ENCODE data around the gene C10orf90.

C10orf90 gene

DNA sequence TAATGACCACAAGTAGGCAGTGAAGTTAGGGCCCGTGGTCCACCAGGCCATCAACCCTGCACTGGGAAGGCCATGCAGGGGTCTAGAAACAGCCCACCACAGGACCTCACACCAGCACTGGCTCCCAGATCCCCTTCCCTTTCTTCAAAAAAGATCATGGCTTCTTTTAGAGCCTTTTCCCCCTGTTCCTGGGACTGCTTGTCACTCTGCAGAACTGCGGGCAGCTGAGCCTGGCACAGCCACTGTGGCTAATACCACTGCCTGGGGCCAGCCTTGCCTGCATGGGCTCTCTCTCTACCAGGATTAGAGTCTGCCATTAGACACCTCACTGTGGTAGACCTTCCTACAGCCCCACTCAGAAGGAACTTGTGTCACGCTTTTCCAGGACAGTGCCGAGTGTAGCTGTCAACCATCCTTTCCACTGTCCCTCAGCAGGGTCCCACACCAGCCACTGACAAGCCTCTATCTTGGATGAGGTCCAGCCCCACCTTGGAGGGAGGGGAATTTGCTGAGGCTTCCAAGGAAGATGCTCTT, 19.0 kb upstream of the C10orf90 start:
- Histone ChIP-seq H3K4me3 (ENCODE audit: low read length in 2 of 2) (no peak overlapping the region), H3K9ac (ENCODE audit: low read depth, low read length, poor library complexity) (no peak overlapping the region), H2BK5ac (ENCODE audit: low read length) (peak overlapping the region; percentile 40), H2BK12ac (ENCODE audit: low read length) (no peak overlapping the region), H2BK120ac (ENCODE audit: low read depth, low read length) (no peak overlapping the region), H3K14ac (ENCODE audit: low read length) (no peak overlapping the region), H3K9me3 (replicated peaks in 1 of 2; ENCODE audit: control insufficient read depth in 2 of 2, insufficient read depth in 1 of 2, low read depth in 1 of 2, low read length in 2 of 2) (peaks cover 0 to 5% of the 10 kb centered on the region in 2 donors), H3K23ac (ENCODE audit: low read depth, low read length, poor library complexity) (no peak overlapping the region), H2BK15ac (ENCODE audit: low read length) (no peak overlapping the region), H3K27me3 (ENCODE audit: control insufficient read depth in 3 of 3, insufficient read depth in 3 of 3, low read depth in 1 of 3, low read length in 3 of 3) (no peaks in the 10 kb centered on the region), H3K4ac (ENCODE audit: low read length) (no peak overlapping the region), H3K36me3 (replicated peaks in 1 of 2; ENCODE audit: control insufficient read depth in 2 of 2, insufficient read depth in 2 of 2, low read length in 2 of 2) (no peaks in the 10 kb centered on the region), H3K79me1 (ENCODE audit: low read depth, low read length) (no peaks in the 10 kb centered on the region), H3K4me2 (ENCODE audit: insufficient read depth, low read length, poor library complexity, severe bottlenecking) (no peak overlapping the region), H3K27ac (replicated peaks; ENCODE audit: low read length) (no peak overlapping the region), H2AFZ (ENCODE audit: low read length) (no peak overlapping the region), H4K8ac (ENCODE audit: low read depth, low read length) (no peak overlapping the region), H2AK5ac (ENCODE audit: low read depth, low read length) (peak overlapping the region; percentile 59), H3K4me1 (ENCODE audit: control insufficient read depth in 2 of 2, insufficient read depth in 1 of 2, low read depth in 1 of 2, low read length in 2 of 2) (peaks cover 0 to 14% of the 10 kb centered on the region in 2 donors), H4K91ac (ENCODE audit: low read depth, low read length, poor library complexity) (no peak overlapping the region), H3K18ac (ENCODE audit: low read length) (peak overlapping the region; percentile 57)
- no CpG with 5 or more reads among the region's 4 CpGs for WGBS, 2 donors (ENCODE audit: extremely low coverage in 2 of 2, insufficient read length in 2 of 2, insufficient replicate concordance in 1 of 2)
- no peak for DNase-seq (ENCODE audit: low spot score)

DNA sequence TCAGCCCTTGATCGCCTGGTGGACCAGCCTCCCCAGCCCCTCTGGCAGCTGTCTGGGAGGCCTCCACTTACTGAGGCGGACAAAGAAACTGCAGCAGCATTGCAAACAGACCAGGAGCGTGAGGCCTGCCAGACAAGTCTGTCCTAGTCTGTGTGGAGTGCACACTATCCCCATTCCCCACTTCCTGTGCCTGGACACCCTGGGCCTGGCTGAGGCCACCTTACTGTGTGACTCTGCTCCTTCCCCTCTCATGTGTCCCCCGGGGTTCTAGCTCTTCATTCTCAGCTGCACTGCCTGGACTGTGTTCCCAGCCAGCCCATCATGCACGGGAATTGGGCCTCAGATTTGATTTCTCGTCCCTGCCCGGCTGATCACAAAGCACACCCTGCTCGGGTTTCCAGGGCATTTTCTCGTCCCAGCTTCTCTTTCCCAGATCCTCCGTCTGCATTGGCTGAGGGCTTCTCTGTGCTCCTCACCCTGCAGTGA, 16.7 kb upstream of the C10orf90 start:
- no peaks in the 10 kb centered on the region for H3K27me3 ChIP-seq (ENCODE audit: control insufficient read depth in 3 of 3, insufficient read depth in 3 of 3, low read depth in 1 of 3, low read length in 3 of 3)
- no CpG with 5 or more reads among the region's 10 CpGs for WGBS, 2 donors (ENCODE audit: extremely low coverage in 2 of 2, insufficient read length in 2 of 2, insufficient replicate concordance in 1 of 2)

DNA sequence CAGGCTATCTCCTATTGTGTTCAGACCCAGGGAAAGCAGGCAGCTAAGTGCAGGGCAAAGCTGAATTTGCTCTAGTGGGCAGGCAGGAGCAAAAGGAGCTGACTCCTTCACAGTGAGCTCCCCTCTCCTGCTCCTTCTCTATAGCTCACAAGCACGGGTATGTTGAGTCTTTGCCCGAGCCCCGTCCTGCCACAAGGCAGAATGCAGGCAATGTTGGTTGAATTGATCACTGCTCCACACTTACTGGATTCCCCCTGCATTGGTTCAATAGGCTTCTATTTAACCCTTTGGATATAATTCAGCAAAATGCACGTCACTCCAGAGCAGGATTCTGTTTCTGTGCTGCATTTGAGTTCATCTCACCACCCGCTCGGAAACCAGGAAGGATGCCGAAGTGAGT, 16.2 kb upstream of the C10orf90 start:
- Histone ChIP-seq H2BK15ac (ENCODE audit: low read length) (no peak overlapping the region), H3K14ac (ENCODE audit: low read length) (no peak overlapping the region), H3K23ac (ENCODE audit: low read depth, low read length, poor library complexity) (no peak overlapping the region), H2AK5ac (ENCODE audit: low read depth, low read length) (no peak overlapping the region), H2BK12ac (ENCODE audit: low read length) (no peak overlapping the region), H4K91ac (ENCODE audit: low read depth, low read length, poor library complexity) (no peak overlapping the region), H2AFZ (ENCODE audit: low read length) (peak overlapping the region; percentile 65), H3K27ac (replicated peaks; ENCODE audit: low read length) (peak overlapping the region; percentile 53), H3K18ac (ENCODE audit: low read length) (peak overlapping the region; percentile 89), H3K36me3 (replicated peaks in 1 of 2; ENCODE audit: control insufficient read depth in 2 of 2, insufficient read depth in 2 of 2, low read length in 2 of 2) (no peaks in the 10 kb centered on the region), H3K4ac (ENCODE audit: low read length) (no peak overlapping the region), H3K9me3 (replicated peaks in 1 of 2; ENCODE audit: control insufficient read depth in 2 of 2, insufficient read depth in 1 of 2, low read depth in 1 of 2, low read length in 2 of 2) (peaks cover 0 to 5% of the 10 kb centered on the region in 2 donors), H2BK120ac (ENCODE audit: low read depth, low read length) (no peak overlapping the region), H3K4me1 (ENCODE audit: control insufficient read depth in 2 of 2, insufficient read depth in 1 of 2, low read depth in 1 of 2, low read length in 2 of 2) (peaks cover 0 to 14% of the 10 kb centered on the region in 2 donors), H3K4me2 (ENCODE audit: insufficient read depth, low read length, poor library complexity, severe bottlenecking) (no peak overlapping the region), H3K4me3 (ENCODE audit: low read length in 2 of 2) (no peak overlapping the region), H4K8ac (ENCODE audit: low read depth, low read length) (no peak overlapping the region), H3K9ac (ENCODE audit: low read depth, low read length, poor library complexity) (no peak overlapping the region), H2BK5ac (ENCODE audit: low read length) (no peak overlapping the region), H3K27me3 (ENCODE audit: control insufficient read depth in 3 of 3, insufficient read depth in 3 of 3, low read depth in 1 of 3, low read length in 3 of 3) (no peaks in the 10 kb centered on the region), H3K79me1 (ENCODE audit: low read depth, low read length) (no peaks in the 10 kb centered on the region)
- no peak for DNase-seq (ENCODE audit: low spot score)
- WGBS, 2 donors (ENCODE audit: extremely low coverage in 2 of 2, insufficient read length in 2 of 2, insufficient replicate concordance in 1 of 2), result no CpG with 5 or more reads among the region's 7 CpGs

More for the DNA sequence above, 16.7 kb upstream of the C10orf90 start:
- H4K8ac ChIP-seq (ENCODE audit: low read depth, low read length), result no peak overlapping the region
- H3K4ac ChIP-seq (ENCODE audit: low read length), result no peak overlapping the region
- H2AFZ ChIP-seq (ENCODE audit: low read length), result peak overlapping the region; percentile 65
- no peaks in the 10 kb centered on the region for H3K36me3 ChIP-seq (replicated peaks in 1 of 2; ENCODE audit: control insufficient read depth in 2 of 2, insufficient read depth in 2 of 2, low read length in 2 of 2)
- no peak overlapping the region for H2AK5ac ChIP-seq (ENCODE audit: low read depth, low read length)
- no peak overlapping the region for H2BK15ac ChIP-seq (ENCODE audit: low read length)
- H4K91ac ChIP-seq (ENCODE audit: low read depth, low read length, poor library complexity), result no peak overlapping the region
- no peak overlapping the region for H2BK5ac ChIP-seq (ENCODE audit: low read length)
- H3K79me1 ChIP-seq (ENCODE audit: low read depth, low read length), result no peaks in the 10 kb centered on the region
- no peak overlapping the region for H2BK120ac ChIP-seq (ENCODE audit: low read depth, low read length)
- no peak for DNase-seq (ENCODE audit: low spot score)
- H3K4me2 ChIP-seq (ENCODE audit: insufficient read depth, low read length, poor library complexity, severe bottlenecking), result no peak overlapping the region
- H2BK12ac ChIP-seq (ENCODE audit: low read length), result no peak overlapping the region
- H3K9ac ChIP-seq (ENCODE audit: low read depth, low read length, poor library complexity), result peak overlapping the region; percentile 75
- peaks cover 0 to 5% of the 10 kb centered on the region in 2 donors for H3K9me3 ChIP-seq (replicated peaks in 1 of 2; ENCODE audit: control insufficient read depth in 2 of 2, insufficient read depth in 1 of 2, low read depth in 1 of 2, low read length in 2 of 2)
- H3K18ac ChIP-seq (ENCODE audit: low read length), result peak overlapping the region; percentile 89
- no peak overlapping the region for H3K23ac ChIP-seq (ENCODE audit: low read depth, low read length, poor library complexity)
- no peak overlapping the region for H3K4me3 ChIP-seq (ENCODE audit: low read length in 2 of 2)
- no peak overlapping the region for H3K14ac ChIP-seq (ENCODE audit: low read length)
- peaks cover 0 to 14% of the 10 kb centered on the region in 2 donors for H3K4me1 ChIP-seq (ENCODE audit: control insufficient read depth in 2 of 2, insufficient read depth in 1 of 2, low read depth in 1 of 2, low read length in 2 of 2)
- peak overlapping the region; percentile 53 for H3K27ac ChIP-seq (replicated peaks; ENCODE audit: low read length)

DNA sequence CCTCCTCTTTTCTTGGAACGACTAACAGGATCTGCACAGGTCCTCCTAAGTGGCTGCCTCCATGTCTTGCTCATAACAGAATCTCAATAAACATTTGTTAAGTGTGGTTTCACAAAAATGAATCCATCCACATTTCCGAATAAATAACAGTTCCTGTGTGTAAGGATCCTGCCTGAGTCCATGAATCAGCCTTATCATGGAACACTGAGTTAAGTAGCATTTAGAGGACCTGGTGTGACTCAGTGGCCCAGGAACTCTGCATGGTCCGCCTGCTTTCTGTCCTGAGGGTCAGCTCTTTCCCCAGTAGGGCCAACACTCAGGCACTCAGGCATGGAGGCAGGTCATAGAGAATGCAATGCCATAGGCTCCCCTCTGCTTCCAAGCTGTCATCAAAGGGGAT, 15.8 kb upstream of the C10orf90 start:
- Histone ChIP-seq H4K91ac (ENCODE audit: low read depth, low read length, poor library complexity) (no peak overlapping the region), H3K36me3 (replicated peaks in 1 of 2; ENCODE audit: control insufficient read depth in 2 of 2, insufficient read depth in 2 of 2, low read length in 2 of 2) (no peaks in the 10 kb centered on the region), H2BK12ac (ENCODE audit: low read length) (no peak overlapping the region), H3K18ac (ENCODE audit: low read length) (peak overlapping the region; percentile 46), H2AFZ (ENCODE audit: low read length) (peak overlapping the region; percentile 65), H4K8ac (ENCODE audit: low read depth, low read length) (no peak overlapping the region), H3K9ac (ENCODE audit: low read depth, low read length, poor library complexity) (no peak overlapping the region), H3K14ac (ENCODE audit: low read length) (no peak overlapping the region), H3K4me3 (ENCODE audit: low read length in 2 of 2) (no peak overlapping the region), H3K9me3 (replicated peaks in 1 of 2; ENCODE audit: control insufficient read depth in 2 of 2, insufficient read depth in 1 of 2, low read depth in 1 of 2, low read length in 2 of 2) (peaks cover 0 to 2% of the 10 kb centered on the region in 2 donors), H3K4ac (ENCODE audit: low read length) (no peak overlapping the region), H2BK120ac (ENCODE audit: low read depth, low read length) (no peak overlapping the region), H3K4me1 (ENCODE audit: control insufficient read depth in 2 of 2, insufficient read depth in 1 of 2, low read depth in 1 of 2, low read length in 2 of 2) (peaks cover 0 to 14% of the 10 kb centered on the region in 2 donors), H3K4me2 (ENCODE audit: insufficient read depth, low read length, poor library complexity, severe bottlenecking) (no peak overlapping the region), H3K27ac (replicated peaks; ENCODE audit: low read length) (no peak overlapping the region), H3K79me1 (ENCODE audit: low read depth, low read length) (no peaks in the 10 kb centered on the region), H3K27me3 (ENCODE audit: control insufficient read depth in 3 of 3, insufficient read depth in 3 of 3, low read depth in 1 of 3, low read length in 3 of 3) (no peaks in the 10 kb centered on the region), H2AK5ac (ENCODE audit: low read depth, low read length) (no peak overlapping the region), H3K23ac (ENCODE audit: low read depth, low read length, poor library complexity) (no peak overlapping the region), H2BK5ac (ENCODE audit: low read length) (no peak overlapping the region), H2BK15ac (ENCODE audit: low read length) (no peak overlapping the region)
- DNase-seq (ENCODE audit: low spot score), result no peak
- no CpG with 5 or more reads among the region's 3 CpGs for WGBS, 2 donors (ENCODE audit: extremely low coverage in 2 of 2, insufficient read length in 2 of 2, insufficient replicate concordance in 1 of 2)
